Stimulated activated CD8-positive, alpha-beta memory T cell treated with anti-CD3 and anti-CD28 coated beads, Interleukin-15, amount 100 ng/mL, for 24 hours (primary cell): ENCODE data around the gene TXNDC11.

ENCODE experiments used
- DNase-seq: peaks from one replicate; pipeline ENCODE4 v3.0.0-alpha.2; 2020; ENCODE audit warnings: low read depth

TXNDC11 gene

GRCh38 chr16:11688520-11688886, 54.2 kb downstream of the TXNDC11 start:
- DNase-seq = no peak

DNA sequence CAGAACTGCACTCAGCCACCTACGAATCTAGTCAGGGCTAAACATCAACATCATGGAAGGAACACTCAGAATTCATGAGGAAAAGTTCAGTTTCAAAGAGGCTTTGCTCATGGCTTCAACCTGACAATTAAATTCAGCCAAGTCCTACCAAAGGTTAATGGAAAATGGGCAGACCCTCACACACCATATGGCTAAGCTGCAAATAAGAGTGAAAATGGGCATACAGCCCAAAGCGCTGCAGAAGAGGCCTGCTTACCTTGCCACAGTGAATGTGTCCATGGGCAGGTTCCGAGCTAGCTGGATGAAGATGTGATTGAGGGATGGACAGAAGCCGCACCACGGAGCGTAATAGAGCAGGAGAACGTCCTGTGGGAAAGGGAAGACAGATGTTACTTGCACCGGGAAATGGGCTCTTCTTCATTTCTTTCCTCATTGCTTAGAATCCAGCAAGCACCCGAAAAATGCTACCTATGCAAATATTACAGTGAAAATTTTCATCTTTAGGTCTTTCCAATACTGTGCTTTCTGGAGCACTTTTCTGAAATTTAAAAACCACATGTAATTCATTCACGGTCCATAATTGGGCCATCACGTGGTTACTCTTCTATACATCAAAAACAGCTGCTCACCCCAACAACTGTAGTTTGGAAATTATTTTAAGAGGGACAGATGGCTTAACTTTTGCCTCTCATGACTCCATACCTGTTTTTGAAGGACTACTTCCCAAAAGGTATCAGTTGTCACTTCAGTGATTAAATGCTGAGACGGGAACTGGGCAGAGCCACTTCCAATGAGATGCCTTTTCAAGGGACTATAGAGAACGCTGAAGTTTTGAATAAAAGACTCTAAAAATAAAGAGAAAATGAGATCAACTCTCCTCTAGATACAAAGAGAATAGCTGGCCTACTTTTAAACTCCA, 54.8 kb downstream of the TXNDC11 start:
- DNase-seq = no peak

- no peak for DNase-seq
These were observed 55.8 kb downstream of the TXNDC11 start for GRCh38 chr16:11686713-11687380.

DNA sequence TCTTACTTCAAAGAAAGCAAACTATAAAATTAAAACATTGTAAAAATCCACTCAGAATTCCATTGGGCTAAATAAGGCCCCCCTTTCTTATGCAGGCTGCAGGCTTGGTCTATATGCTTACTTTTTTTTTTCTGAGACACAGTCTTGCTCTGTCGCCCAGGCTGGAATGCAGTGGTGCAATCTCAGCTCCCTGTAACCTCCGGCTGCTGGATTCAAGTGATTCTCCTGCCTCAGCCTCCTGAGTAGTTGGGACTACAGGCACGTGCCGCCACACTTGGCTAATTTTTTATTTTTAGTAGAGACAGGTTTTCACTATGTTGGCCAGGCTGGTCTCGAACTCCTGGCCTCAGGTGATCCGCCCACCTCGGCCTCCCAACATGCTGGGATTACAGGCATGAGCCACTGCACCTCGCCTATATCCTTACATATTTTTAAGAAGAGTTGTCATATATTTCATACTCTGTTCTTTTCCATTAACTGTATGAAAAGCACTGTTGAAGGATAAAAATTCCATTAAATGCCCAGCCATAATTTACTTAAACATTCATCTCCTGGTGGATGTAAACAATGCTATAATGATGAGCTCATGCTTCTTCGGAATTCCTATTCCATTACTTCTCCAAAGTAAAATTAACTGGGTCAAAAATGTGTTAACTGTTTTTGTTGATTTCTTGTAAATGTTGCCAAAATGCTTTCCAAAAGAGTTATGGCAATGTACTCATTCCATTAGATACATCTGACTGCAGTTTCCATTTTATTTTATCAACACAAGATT, 56.6 kb downstream of the TXNDC11 start:
- DNase-seq = no peak

- no peak for DNase-seq
These were observed 58.2 kb downstream of the TXNDC11 start for GRCh38 chr16:11684231-11685025.

DNA sequence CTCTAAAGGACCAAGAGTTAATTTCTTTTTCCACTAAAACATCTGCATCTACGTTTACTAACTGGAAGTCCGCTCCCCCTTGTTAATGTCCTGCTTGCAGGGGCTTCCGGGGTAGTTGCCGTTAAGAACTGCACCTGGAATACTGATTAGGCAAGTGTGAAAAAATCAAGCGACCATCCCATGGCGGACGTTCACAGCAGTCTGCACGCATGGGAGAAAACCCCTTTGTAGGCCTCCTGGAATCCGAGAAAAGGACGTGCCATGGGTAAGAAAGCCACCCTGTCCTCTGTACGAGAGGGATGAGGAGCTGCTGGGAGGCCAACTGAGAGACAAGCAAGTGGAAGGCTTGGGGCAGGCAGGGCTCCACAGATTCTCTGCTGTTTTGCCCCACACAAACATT, 59.5 kb downstream of the TXNDC11 start:
- no peak for DNase-seq

DNA sequence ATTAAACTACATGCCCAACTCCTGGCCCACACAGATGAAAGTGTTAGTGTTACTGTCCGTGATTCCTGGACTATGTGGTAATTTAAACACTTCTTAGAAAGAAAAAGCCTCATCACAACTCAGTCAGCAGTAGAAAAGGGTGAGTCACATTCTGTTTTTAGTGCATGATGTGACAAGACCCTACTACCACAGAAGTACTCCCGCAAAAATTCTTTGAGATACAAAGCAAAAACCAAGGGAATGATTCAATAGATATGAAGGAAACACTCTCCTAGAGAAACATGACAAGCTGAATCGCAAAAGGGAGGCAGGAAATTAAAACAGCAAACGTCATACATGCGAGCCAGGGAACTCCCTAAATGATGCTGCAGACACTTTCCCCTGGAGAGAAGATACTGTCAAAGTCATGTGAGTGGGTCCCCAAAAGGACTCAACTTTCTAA, 60.0 kb downstream of the TXNDC11 start:
- DNase-seq = no peak

- no peak for DNase-seq
These were observed 60.5 kb downstream of the TXNDC11 start for GRCh38 chr16:11681976-11682654.

DNA sequence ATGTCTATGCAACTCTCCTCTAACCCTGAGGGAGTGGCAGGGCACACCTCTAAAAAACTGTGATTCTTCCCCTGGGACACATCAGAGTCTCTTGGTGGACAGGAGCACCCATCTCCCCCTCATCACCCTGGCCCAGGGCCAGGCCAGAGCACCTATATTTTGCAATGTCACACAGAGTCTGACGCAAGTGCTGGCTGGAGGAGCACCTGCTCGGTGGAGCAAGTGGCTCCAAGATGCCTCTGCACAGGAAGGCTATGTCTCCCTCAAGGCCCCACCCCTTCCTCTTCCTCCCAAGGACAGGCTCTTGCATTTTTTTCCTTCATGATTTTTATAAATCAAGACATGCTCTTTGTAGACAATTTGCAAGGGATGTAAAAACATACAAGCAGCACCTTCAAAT, 61.1 kb downstream of the TXNDC11 start:
- no peak for DNase-seq

- no peak for DNase-seq
These were observed 62.4 kb downstream of the TXNDC11 start for GRCh38 chr16:11679941-11680911.

DNA sequence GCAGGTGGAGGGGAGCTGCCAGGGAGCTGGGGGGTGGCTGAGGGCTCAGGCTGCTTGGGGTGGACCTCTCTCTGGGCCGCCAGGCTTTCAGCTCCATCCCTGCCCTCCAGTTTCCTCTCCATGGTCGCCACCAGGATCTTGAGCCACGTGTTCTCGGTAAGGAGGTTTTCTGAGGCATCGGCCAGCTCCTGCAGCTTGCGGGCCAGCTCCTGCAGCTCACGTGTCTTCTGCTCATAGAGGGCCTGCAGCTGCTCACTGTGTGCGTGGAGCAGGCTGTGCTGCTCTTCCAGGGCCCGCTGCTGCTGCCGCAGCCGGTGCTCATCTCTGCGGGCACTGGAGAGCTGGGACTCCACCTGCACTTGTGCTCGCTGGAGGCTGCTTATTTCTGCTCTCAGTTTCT, 63.4 kb downstream of the TXNDC11 start:
- DNase-seq = no peak

GRCh38 chr16:11677959-11678881, 64.4 kb downstream of the TXNDC11 start:
- DNase-seq = no peak

- no peak for DNase-seq
These were observed 65.2 kb downstream of the TXNDC11 start for GRCh38 chr16:11677451-11677951.

DNA sequence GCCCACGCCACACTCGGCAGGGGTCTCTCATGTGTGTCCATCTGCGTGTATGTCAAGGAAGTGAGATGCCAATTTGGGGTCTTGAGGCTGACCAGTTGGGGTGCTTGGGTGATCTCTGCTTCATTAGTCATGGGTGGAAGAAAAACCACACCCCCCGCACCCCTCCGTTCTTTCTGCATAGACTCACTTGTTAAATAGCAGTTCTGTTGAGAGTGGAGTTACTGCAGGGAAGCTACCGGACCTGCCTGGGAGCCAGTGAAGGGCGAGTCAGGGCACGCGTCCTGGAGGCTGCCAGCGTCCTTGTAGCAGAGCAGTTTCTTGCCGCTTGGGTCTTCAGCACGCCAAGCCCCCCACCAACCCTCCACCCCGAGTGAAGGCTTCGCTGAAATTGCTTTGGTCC, 65.9 kb downstream of the TXNDC11 start:
- no peak for DNase-seq

DNA sequence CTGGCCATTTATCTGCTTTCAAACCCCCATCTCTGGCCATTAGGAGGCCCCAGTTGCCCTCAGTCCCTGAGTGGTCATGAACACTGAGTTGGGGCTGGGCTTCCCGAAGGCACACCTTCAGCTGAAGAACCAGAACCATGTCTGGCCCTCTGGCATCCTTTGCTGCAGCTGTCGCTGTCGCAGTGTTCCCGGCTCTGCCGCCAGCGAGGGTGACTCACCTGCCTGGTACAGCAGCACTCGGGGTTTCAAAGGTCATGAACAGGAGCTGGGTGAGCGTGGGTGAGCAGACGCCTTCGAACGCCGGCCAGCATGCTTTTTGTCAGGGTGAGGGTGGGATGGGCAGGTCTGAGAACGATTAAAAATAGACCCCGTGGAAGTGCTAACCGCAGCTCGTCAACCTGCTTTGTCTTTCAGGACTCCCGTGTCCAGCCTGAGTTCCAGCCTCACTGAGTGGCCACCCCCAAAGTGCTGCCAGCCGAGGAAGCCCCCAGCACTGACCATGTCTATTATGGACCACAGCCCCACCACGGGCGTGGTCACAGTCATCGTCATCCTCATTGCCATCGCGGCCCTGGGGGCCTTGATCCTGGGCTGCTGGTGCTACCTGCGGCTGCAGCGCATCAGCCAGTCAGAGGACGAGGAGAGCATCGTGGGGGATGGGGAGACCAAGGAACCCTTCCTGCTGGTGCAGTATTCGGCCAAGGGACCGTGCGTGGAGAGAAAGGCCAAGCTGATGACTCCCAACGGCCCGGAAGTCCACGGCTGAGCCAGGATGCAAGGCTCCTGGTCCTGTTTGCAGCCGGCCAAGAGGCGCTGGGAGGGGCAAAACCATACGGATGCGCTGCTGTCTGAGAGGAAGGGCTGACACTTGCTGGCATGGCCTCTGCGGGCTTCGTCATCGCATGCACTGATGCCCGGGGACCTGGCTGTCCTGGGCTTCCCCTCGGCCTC, 66.8 kb downstream of the TXNDC11 start:
- no peak for DNase-seq

DNA sequence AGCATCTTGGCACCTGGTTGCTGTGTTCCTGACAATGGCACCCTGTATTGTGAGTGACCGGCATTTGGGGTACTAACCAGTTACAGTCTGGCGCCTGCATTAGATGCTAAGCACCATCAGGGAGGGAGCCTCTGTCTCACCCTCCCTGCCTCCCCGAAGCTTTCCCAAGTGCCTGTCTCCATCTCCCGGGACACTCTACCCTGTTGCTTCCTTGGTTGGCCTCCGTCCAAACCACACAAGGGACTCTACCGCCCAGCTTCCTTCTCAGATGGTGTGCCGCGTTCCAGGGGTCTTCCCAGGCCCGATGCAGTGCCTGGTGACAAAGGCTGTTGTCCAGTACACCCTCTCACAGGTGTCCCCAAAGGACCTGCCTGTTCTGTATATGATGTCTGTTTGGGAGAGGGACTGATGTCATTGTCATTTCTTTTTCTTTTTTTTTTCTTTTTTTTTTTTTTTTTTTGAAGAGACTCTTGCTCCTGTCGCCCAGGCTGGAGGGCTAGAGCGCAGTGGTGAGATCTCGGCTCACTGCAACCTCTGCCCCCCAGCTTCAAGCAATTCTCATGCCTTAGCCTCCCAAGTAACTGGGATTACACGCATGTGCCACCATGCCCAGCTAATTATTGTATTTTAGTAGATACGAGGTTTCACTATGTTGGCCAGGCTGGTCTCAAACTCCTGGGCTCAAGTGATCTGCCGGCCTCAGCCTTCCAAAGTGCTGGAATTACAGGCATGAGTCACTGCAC, 67.7 kb downstream of the TXNDC11 start:
- DNase-seq = no peak
